ENCODE measurements around the gene SATB2. TPM values are rescaled to one million over a fixed set of nuclear protein-coding genes. Genes with fewer than 3 reads are reported as not detected.

The SATB2 gene
- total and polyA plus RNA-seq, 2 experiments from 2014 or later: 1.6 to 6.0 TPM

DNA sequence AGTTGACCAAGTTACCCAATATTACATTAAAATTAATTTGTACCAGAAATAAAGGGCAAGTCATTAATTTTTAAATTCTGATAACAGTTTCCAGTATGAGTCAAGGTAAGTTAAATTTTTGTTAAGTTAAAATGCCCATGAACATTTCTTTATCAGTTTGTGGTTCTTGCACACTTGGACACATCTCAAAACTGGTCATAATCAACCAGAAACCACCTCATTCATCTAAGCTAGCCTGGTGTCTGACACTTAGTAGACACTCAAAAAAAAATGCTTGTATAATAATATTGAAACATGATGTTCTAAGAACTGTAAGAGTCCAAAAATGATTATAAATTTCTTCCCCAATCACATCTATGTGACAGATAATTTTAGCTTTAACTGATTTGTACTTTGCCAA is 62.4 kb downstream of the SATB2 start:
- TF ChIP-seq CREB1 (CRISPR knock-in tag; IDR thresholded peaks at IDR 0.05; ENCODE audit: low read depth): no peak
- TF ChIP-seq, protein P1, sequence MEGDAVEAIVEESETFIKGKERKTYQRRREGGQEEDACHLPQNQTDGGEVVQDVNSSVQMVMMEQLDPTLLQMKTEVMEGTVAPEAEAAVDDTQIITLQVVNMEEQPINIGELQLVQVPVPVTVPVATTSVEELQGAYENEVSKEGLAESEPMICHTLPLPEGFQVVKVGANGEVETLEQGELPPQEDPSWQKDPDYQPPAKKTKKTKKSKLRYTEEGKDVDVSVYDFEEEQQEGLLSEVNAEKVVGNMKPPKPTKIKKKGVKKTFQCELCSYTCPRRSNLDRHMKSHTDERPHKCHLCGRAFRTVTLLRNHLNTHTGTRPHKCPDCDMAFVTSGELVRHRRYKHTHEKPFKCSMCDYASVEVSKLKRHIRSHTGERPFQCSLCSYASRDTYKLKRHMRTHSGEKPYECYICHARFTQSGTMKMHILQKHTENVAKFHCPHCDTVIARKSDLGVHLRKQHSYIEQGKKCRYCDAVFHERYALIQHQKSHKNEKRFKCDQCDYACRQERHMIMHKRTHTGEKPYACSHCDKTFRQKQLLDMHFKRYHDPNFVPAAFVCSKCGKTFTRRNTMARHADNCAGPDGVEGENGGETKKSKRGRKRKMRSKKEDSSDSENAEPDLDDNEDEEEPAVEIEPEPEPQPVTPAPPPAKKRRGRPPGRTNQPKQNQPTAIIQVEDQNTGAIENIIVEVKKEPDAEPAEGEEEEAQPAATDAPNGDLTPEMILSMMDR (conservative IDR thresholded peaks at IDR 0.05; ENCODE audit: low read depth in 2 of 2): no peak
- TF ChIP-seq, protein P2, sequence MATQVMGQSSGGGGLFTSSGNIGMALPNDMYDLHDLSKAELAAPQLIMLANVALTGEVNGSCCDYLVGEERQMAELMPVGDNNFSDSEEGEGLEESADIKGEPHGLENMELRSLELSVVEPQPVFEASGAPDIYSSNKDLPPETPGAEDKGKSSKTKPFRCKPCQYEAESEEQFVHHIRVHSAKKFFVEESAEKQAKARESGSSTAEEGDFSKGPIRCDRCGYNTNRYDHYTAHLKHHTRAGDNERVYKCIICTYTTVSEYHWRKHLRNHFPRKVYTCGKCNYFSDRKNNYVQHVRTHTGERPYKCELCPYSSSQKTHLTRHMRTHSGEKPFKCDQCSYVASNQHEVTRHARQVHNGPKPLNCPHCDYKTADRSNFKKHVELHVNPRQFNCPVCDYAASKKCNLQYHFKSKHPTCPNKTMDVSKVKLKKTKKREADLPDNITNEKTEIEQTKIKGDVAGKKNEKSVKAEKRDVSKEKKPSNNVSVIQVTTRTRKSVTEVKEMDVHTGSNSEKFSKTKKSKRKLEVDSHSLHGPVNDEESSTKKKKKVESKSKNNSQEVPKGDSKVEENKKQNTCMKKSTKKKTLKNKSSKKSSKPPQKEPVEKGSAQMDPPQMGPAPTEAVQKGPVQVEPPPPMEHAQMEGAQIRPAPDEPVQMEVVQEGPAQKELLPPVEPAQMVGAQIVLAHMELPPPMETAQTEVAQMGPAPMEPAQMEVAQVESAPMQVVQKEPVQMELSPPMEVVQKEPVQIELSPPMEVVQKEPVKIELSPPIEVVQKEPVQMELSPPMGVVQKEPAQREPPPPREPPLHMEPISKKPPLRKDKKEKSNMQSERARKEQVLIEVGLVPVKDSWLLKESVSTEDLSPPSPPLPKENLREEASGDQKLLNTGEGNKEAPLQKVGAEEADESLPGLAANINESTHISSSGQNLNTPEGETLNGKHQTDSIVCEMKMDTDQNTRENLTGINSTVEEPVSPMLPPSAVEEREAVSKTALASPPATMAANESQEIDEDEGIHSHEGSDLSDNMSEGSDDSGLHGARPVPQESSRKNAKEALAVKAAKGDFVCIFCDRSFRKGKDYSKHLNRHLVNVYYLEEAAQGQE (IDR thresholded peaks at IDR 0.05; ENCODE audit: unreplicated experiment): no peak
- H3K27ac ChIP-seq (ENCODE audit: low read depth): no peak overlapping the region
- H3K27me3 ChIP-seq (ENCODE audit: insufficient read depth): no peaks in the 10 kb centered on the region
- DNase-seq (ENCODE audit: low spot score) (no peak), ATAC-seq (no peak)
- Mint-ChIP-seq H3K36me3 (ENCODE audit: low read depth) (no peaks in the 10 kb centered on the region), H3K27ac (no peak overlapping the region), H3K27me3 (ENCODE audit: insufficient read depth, low read depth, poor library complexity) (no peaks in the 10 kb centered on the region), H3K4me3 (no peak overlapping the region), H3K4me1 (peaks cover 12% of the 10 kb centered on the region), H3K9me3 (no peaks in the 10 kb centered on the region; the same call in 2 of the 3 replicates)
- no peak overlapping the region for H2AFZ ChIP-seq
- peaks cover 10% of the 10 kb centered on the region for H3K4me1 ChIP-seq (ENCODE audit: insufficient read depth)
- H3F3A ChIP-seq (replicated peaks; ENCODE audit: low read depth): no peaks in the 10 kb centered on the region
- no peaks in the 10 kb centered on the region for H3K9me2 ChIP-seq (ENCODE audit: insufficient read depth)
- H3K4me3 ChIP-seq: no peak overlapping the region
- no peak overlapping the region for H3K4me2 ChIP-seq
- no peaks in the 10 kb centered on the region for H4K20me1 ChIP-seq (replicated peaks; ENCODE audit: insufficient read depth)
- no peaks in the 10 kb centered on the region for H3K36me3 ChIP-seq (ENCODE audit: insufficient read depth)
- H3K79me2 ChIP-seq (replicated peaks; ENCODE audit: insufficient read depth): no peaks in the 10 kb centered on the region

DNA sequence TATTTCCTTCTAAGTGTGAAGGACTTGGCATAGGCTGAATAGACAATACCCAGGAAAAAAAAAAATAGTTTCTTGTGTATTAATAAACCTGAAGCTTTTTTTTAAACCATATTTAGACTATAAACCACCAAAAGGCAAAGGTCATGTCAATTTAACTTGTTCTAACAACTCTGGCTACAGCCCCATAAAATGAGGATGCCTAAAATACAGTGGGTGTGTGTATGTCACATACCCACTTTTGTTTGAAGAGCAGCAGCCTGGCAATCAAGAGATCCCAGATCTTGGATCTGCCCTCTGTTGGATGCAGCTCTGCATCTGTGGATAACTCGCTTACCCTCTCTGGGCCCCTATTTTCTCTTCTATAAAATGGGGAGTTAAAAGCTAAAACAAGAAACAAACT is 65.4 kb downstream of the SATB2 start:
- Mint-ChIP-seq H3K27me3 (ENCODE audit: insufficient read depth, low read depth, poor library complexity) (no peaks in the 10 kb centered on the region), H3K9me3 (no peaks in the 10 kb centered on the region), H3K36me3 (ENCODE audit: low read depth) (no peaks in the 10 kb centered on the region), H3K27ac (no peak overlapping the region), H3K4me3 (no peak overlapping the region), H3K4me1 (no peaks in the 10 kb centered on the region)
- no peak overlapping the region for H3K4me2 ChIP-seq
- H3F3A ChIP-seq (replicated peaks; ENCODE audit: low read depth): no peaks in the 10 kb centered on the region
- DNase-seq (ENCODE audit: low spot score): no peak
- no peaks in the 10 kb centered on the region for H3K27me3 ChIP-seq (ENCODE audit: insufficient read depth)
- H3K27ac ChIP-seq (ENCODE audit: low read depth): no peak overlapping the region
- no peak overlapping the region for H3K4me3 ChIP-seq
- H3K9me2 ChIP-seq (ENCODE audit: insufficient read depth): no peaks in the 10 kb centered on the region
- H2AFZ ChIP-seq: no peak overlapping the region
- H4K20me1 ChIP-seq (replicated peaks; ENCODE audit: insufficient read depth): no peaks in the 10 kb centered on the region
- H3K4me1 ChIP-seq (ENCODE audit: insufficient read depth): no peaks in the 10 kb centered on the region
- no peaks in the 10 kb centered on the region for H3K79me2 ChIP-seq (replicated peaks; ENCODE audit: insufficient read depth)
- no peaks in the 10 kb centered on the region for H3K36me3 ChIP-seq (ENCODE audit: insufficient read depth)
- ATAC-seq: no peak
- TF ChIP-seq ZNF331 (CRISPR knock-in tag; IDR thresholded peaks at IDR 0.05; ENCODE audit: low read depth) (no peak), EZH2phosphoT487 (IDR thresholded peaks at IDR 0.05; ENCODE audit: unreplicated experiment) (no peak), JUNB (IDR thresholded peaks at IDR 0.05; ENCODE audit: unreplicated experiment) (no peak), ZNF114 (CRISPR knock-in tag; IDR thresholded peaks at IDR 0.05) (no peak), EZH2 (IDR thresholded peaks at IDR 0.05; ENCODE audit: low read depth, unreplicated experiment) (no peak), CREB1 (CRISPR knock-in tag; IDR thresholded peaks at IDR 0.05; ENCODE audit: low read depth) (no peak)
- TF ChIP-seq, protein P3, sequence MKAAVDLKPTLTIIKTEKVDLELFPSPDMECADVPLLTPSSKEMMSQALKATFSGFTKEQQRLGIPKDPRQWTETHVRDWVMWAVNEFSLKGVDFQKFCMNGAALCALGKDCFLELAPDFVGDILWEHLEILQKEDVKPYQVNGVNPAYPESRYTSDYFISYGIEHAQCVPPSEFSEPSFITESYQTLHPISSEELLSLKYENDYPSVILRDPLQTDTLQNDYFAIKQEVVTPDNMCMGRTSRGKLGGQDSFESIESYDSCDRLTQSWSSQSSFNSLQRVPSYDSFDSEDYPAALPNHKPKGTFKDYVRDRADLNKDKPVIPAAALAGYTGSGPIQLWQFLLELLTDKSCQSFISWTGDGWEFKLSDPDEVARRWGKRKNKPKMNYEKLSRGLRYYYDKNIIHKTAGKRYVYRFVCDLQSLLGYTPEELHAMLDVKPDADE (IDR thresholded peaks at IDR 0.05): no peak
- TF ChIP-seq, protein P4, sequence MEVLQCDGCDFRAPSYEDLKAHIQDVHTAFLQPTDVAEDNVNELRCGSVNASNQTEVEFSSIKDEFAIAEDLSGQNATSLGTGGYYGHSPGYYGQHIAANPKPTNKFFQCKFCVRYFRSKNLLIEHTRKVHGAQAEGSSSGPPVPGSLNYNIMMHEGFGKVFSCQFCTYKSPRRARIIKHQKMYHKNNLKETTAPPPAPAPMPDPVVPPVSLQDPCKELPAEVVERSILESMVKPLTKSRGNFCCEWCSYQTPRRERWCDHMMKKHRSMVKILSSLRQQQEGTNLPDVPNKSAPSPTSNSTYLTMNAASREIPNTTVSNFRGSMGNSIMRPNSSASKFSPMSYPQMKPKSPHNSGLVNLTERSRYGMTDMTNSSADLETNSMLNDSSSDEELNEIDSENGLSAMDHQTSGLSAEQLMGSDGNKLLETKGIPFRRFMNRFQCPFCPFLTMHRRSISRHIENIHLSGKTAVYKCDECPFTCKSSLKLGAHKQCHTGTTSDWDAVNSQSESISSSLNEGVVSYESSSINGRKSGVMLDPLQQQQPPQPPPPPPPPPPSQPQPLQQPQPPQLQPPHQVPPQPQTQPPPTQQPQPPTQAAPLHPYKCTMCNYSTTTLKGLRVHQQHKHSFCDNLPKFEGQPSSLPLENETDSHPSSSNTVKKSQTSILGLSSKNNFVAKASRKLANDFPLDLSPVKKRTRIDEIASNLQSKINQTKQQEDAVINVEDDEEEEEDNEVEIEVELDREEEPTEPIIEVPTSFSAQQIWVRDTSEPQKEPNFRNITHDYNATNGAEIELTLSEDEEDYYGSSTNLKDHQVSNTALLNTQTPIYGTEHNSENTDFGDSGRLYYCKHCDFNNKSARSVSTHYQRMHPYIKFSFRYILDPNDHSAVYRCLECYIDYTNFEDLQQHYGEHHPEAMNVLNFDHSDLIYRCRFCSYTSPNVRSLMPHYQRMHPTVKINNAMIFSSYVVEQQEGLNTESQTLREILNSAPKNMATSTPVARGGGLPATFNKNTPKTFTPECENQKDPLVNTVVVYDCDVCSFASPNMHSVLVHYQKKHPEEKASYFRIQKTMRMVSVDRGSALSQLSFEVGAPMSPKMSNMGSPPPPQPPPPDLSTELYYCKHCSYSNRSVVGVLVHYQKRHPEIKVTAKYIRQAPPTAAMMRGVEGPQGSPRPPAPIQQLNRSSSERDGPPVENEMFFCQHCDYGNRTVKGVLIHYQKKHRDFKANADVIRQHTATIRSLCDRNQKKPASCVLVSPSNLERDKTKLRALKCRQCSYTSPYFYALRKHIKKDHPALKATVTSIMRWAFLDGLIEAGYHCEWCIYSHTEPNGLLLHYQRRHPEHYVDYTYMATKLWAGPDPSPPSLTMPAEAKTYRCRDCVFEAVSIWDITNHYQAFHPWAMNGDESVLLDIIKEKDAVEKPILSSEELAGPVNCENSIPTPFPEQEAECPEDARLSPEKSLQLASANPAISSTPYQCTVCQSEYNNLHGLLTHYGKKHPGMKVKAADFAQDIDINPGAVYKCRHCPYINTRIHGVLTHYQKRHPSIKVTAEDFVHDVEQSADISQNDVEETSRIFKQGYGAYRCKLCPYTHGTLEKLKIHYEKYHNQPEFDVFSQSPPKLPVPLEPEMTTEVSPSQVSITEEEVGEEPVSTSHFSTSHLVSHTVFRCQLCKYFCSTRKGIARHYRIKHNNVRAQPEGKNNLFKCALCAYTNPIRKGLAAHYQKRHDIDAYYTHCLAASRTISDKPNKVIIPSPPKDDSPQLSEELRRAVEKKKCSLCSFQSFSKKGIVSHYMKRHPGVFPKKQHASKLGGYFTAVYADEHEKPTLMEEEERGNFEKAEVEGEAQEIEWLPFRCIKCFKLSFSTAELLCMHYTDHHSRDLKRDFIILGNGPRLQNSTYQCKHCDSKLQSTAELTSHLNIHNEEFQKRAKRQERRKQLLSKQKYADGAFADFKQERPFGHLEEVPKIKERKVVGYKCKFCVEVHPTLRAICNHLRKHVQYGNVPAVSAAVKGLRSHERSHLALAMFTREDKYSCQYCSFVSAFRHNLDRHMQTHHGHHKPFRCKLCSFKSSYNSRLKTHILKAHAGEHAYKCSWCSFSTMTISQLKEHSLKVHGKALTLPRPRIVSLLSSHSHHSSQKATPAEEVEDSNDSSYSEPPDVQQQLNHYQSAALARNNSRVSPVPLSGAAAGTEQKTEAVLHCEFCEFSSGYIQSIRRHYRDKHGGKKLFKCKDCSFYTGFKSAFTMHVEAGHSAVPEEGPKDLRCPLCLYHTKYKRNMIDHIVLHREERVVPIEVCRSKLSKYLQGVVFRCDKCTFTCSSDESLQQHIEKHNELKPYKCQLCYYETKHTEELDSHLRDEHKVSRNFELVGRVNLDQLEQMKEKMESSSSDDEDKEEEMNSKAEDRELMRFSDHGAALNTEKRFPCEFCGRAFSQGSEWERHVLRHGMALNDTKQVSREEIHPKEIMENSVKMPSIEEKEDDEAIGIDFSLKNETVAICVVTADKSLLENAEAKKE (CRISPR knock-in tag; IDR thresholded peaks at IDR 0.05): no peak
